ENCODE data around the gene RERE.

GRCh38 chr1:8506456-8506855 is 311.0 kb downstream of the RERE start:
- TF ChIP-seq, protein P1, sequence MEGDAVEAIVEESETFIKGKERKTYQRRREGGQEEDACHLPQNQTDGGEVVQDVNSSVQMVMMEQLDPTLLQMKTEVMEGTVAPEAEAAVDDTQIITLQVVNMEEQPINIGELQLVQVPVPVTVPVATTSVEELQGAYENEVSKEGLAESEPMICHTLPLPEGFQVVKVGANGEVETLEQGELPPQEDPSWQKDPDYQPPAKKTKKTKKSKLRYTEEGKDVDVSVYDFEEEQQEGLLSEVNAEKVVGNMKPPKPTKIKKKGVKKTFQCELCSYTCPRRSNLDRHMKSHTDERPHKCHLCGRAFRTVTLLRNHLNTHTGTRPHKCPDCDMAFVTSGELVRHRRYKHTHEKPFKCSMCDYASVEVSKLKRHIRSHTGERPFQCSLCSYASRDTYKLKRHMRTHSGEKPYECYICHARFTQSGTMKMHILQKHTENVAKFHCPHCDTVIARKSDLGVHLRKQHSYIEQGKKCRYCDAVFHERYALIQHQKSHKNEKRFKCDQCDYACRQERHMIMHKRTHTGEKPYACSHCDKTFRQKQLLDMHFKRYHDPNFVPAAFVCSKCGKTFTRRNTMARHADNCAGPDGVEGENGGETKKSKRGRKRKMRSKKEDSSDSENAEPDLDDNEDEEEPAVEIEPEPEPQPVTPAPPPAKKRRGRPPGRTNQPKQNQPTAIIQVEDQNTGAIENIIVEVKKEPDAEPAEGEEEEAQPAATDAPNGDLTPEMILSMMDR (IDR thresholded peaks at IDR 0.05; ENCODE audit: borderline replicate concordance, extremely low read depth, low read length, poor library complexity, severe bottlenecking) = no peak
- no peak for TF ChIP-seq EZH2 (IDR thresholded peaks at IDR 0.05; ENCODE audit: borderline replicate concordance, low read depth, low read length, severe bottlenecking)
